HG03469 (cell line): Measurements from ENCODE around the gene DDX24.

Experiments used
- ATAC-seq: cut with Tn5 transposase; IDR thresholded peaks from one replicate; pipeline ENCODE4 v1.9.1; 2021; ENCODE audit warnings: mild to moderate bottlenecking, moderate library complexity, moderate number of reproducible peaks; ENCODE audit not compliant: unreplicated experiment

The DDX24 gene

GRCh38 chr14:94080621-94081385, at the start of gene DDX24, which contains the start of gene IFI27L1:
Gene DDX24 (minus strand): TSS chr14:94081202. CDS start chr14:94079742, 1,460 bp downstream.
Gene IFI27L1 (plus strand): TSS chr14:94081310. CDS start chr14:94096938, 15,628 bp downstream.
- peak; percentile 96 for ATAC-seq

GRCh38 chr14:94129758-94130414, 48.9 kb upstream of the DDX24 start:
- no peak for ATAC-seq

GRCh38 chr14:94129111-94129757, 48.2 kb upstream of the DDX24 start, which contains the start of gene IFI27L2:
Gene IFI27L2 (minus strand): TSS chr14:94129604. CDS start chr14:94129564, 40 bp downstream.
- ATAC-seq, result peak; percentile 71

GRCh38 chr14:94128216-94128839, 47.3 kb upstream of the DDX24 start:
- no peak for ATAC-seq

- ATAC-seq, result no peak
Observed at GRCh38 chr14:94127330-94127729, 46.3 kb upstream of the DDX24 start.

- no peak for ATAC-seq
Observed at GRCh38 chr14:94126800-94127199, 45.8 kb upstream of the DDX24 start.

- ATAC-seq, result no peak
Observed at GRCh38 chr14:94126419-94126677, 45.3 kb upstream of the DDX24 start.

- ATAC-seq, result no peak
Observed at GRCh38 chr14:94125659-94126418, 44.8 kb upstream of the DDX24 start.

- ATAC-seq, result no peak
Observed at GRCh38 chr14:94124582-94125377, 43.8 kb upstream of the DDX24 start.

- ATAC-seq, result no peak
Observed at GRCh38 chr14:94123868-94124267, 42.9 kb upstream of the DDX24 start.

GRCh38 chr14:94123296-94123695, 42.3 kb upstream of the DDX24 start:
- no peak for ATAC-seq

- ATAC-seq, result no peak
Observed at GRCh38 chr14:94122438-94122837, 41.4 kb upstream of the DDX24 start.

- ATAC-seq, result no peak
Observed at GRCh38 chr14:94121485-94121884, 40.5 kb upstream of the DDX24 start.

- no peak for ATAC-seq
Observed at GRCh38 chr14:94120667-94121340, 39.8 kb upstream of the DDX24 start.

- ATAC-seq, result no peak
Observed at GRCh38 chr14:94119071-94119470, 38.1 kb upstream of the DDX24 start.

GRCh38 chr14:94117856-94118255, 36.9 kb upstream of the DDX24 start:
- ATAC-seq, result no peak

GRCh38 chr14:94116701-94117100, 35.7 kb upstream of the DDX24 start:
- ATAC-seq, result no peak

- ATAC-seq, result no peak
Observed at GRCh38 chr14:94115631-94116030, 34.6 kb upstream of the DDX24 start.

- ATAC-seq, result no peak
Observed at GRCh38 chr14:94115058-94115591, 34.1 kb upstream of the DDX24 start.
